PFSK-1 (cell line): Measurements from ENCODE around the gene CCN6.

Experiments used
- FOXP2 ChIP-seq: optimal IDR thresholded peaks from 2 replicates; pipeline ENCODE3; 2011; ENCODE audit warnings: borderline replicate concordance, control low read depth, inconsistent platforms; ENCODE audit not compliant: insufficient read depth; ENCODE audit errors: extremely low read length, extremely low read depth
- POLR2AphosphoS5 ChIP-seq: IDR thresholded peaks from 2 replicates; pipeline ENCODE4 v1.6.1; 2012; ENCODE audit warnings: low read depth, mild to moderate bottlenecking, control low read depth, low read length, moderate library complexity
- SIN3A ChIP-seq: IDR thresholded peaks from 2 replicates; pipeline ENCODE4 v1.6.1; 2012; ENCODE audit warnings: mild to moderate bottlenecking, low read length, moderate library complexity, borderline replicate concordance; ENCODE audit not compliant: insufficient read depth
- TAF1 ChIP-seq: IDR thresholded peaks from 2 replicates; pipeline ENCODE4 v1.6.1; 2012; ENCODE audit warnings: low read length, control low read depth, borderline replicate concordance; ENCODE audit not compliant: insufficient read depth
- TF ChIP-seq, protein P1 (sequence below), 2 experiments: IDR thresholded peaks; 2 replicates each; pipeline versions ENCODE4 v1.6.1 to v1.8.0; 2011 to 2012; ENCODE audit warnings: low read depth in 2 of 2, low read length in 2 of 2, control low read depth in 1 of 2, inconsistent platforms in 1 of 2, mild to moderate bottlenecking in 1 of 2, moderate library complexity in 1 of 2; ENCODE audit not compliant: insufficient read depth in 1 of 2

The CCN6 gene

DNA sequence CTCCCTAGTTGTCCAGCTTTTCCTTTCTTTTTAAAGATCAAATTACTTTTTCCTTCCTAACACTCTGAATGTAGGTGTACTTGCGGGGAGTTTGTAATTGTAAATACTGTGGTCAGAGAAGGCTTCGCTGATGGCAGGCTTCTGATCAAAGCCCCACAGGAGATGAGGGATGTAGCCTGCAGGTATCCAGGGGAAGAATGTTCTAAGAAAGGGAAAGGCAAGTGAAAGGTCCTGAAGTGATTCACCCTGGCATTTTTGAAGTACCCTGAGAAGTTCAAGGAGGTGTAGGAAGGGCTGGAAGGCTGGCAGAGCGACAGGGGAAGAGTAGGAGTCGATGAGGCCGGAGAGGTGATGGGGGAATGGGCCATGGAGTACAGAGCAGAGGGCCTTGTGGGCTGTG is 38.2 kb upstream of the CCN6 start:
- TF ChIP-seq, protein P1, sequence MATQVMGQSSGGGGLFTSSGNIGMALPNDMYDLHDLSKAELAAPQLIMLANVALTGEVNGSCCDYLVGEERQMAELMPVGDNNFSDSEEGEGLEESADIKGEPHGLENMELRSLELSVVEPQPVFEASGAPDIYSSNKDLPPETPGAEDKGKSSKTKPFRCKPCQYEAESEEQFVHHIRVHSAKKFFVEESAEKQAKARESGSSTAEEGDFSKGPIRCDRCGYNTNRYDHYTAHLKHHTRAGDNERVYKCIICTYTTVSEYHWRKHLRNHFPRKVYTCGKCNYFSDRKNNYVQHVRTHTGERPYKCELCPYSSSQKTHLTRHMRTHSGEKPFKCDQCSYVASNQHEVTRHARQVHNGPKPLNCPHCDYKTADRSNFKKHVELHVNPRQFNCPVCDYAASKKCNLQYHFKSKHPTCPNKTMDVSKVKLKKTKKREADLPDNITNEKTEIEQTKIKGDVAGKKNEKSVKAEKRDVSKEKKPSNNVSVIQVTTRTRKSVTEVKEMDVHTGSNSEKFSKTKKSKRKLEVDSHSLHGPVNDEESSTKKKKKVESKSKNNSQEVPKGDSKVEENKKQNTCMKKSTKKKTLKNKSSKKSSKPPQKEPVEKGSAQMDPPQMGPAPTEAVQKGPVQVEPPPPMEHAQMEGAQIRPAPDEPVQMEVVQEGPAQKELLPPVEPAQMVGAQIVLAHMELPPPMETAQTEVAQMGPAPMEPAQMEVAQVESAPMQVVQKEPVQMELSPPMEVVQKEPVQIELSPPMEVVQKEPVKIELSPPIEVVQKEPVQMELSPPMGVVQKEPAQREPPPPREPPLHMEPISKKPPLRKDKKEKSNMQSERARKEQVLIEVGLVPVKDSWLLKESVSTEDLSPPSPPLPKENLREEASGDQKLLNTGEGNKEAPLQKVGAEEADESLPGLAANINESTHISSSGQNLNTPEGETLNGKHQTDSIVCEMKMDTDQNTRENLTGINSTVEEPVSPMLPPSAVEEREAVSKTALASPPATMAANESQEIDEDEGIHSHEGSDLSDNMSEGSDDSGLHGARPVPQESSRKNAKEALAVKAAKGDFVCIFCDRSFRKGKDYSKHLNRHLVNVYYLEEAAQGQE (IDR thresholded peaks at IDR 0.05; ENCODE audit: insufficient read depth in 1 of 2, low read depth in 2 of 2, low read length in 2 of 2) = no peak
- TF ChIP-seq SIN3A (no peak), TAF1 (no peak), POLR2AphosphoS5 (no peak), FOXP2 (no peak)

DNA sequence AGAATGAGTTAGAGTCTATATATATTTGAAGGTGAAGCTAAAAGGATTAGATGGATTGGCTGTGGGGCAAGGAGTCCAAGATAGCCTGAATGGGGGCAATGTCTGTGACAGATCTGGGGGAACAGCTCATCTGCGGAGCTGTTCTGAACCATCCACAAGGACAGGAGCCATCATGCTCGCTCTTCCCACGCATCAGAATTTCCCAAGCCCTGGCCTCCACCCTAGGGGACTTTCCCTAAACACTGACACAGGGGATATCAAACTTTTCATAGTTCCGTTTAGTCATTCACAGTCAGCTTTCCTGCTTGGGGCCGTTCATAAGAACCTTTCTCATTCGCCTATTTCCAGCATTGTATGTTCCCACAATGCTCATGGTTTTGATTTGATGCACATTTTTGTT is 37.6 kb upstream of the CCN6 start:
- TF ChIP-seq SIN3A (no peak), TAF1 (no peak), FOXP2 (no peak), POLR2AphosphoS5 (no peak)
- TF ChIP-seq, protein P1 (IDR thresholded peaks at IDR 0.05; ENCODE audit: insufficient read depth in 1 of 2, low read depth in 2 of 2, low read length in 2 of 2) = no peak

DNA sequence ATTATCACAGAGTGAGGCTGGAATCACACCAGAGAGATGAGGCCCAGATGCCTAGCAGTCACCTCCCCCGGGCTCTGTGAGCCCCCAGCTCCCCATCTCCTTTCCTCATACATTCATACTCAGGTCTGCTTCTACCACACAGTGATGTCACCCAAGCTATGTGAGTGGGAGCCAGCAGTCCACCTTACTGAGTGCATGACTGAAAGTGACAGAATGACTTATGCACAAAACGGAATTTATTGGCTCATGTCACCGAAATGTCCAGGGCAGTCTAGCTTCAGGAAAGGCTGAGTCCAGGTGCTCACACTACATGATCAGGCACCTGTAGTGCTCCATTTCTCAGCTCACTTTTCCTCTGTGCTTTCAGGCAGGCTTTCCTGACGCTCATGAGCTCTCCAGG is 36.7 kb upstream of the CCN6 start:
- TF ChIP-seq, protein P1 (IDR thresholded peaks at IDR 0.05; ENCODE audit: insufficient read depth in 1 of 2, low read depth in 2 of 2, low read length in 2 of 2) = no peak
- TF ChIP-seq FOXP2 (no peak), SIN3A (no peak), TAF1 (no peak), POLR2AphosphoS5 (no peak)

DNA sequence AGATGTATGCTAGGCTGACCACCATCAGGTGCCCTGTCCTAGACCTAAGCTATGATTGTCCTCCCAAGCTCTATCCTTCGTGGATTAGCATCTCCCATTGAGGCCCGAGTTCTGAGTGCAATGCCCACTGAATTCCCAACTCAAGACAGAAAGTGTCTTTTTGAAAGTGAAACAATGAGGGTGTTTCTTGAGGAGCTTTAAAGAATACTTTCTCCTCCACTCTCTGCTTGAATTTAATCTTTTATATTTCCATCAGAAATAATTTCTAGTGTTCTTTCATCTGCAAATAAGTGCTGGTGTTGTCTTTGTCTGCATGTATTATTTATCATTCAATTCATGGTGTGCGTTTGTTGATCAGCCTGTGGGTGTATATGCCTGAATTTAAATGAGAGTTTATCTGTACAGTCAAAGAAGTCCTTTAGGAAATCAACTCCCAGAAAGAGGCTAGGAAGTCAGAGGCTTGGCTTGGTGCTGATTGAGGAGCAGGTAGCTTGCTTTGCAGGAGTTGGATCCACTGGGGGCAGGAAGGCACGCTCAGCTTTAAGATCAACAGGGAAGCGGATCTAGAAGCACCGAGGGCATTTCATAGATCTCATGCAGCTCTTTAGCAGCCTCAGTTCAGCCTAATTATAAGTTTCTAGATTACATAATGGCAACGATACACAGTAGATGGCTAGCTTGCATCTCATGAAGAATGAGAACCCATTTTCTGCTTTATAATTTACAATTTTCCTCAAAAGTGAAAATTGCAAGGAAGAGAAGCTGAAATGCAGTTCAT is 36.0 kb upstream of the CCN6 start:
- no peak for TF ChIP-seq POLR2AphosphoS5
- TF ChIP-seq SIN3A = no peak
- TF ChIP-seq, protein P1 (IDR thresholded peaks at IDR 0.05; ENCODE audit: insufficient read depth in 1 of 2, low read depth in 2 of 2, low read length in 2 of 2) = no peak
- TF ChIP-seq TAF1 = no peak
- no peak for TF ChIP-seq FOXP2
